GM12864 (cell line): Measurements from ENCODE around the gene ARHGAP19.

Experiments
- DNase-seq: peaks from one replicate; pipeline ENCODE4 v3.0.0-alpha.2; 2011; ENCODE audit warnings: low read depth
- H3K4me3 ChIP-seq: 2 replicates; pipeline ENCODE4 v1.5.1; 2011; ENCODE audit warnings: mild to moderate bottlenecking, low read depth, low read length, control low read depth
- CTCF ChIP-seq: IDR thresholded peaks from 2 replicates; pipeline ENCODE4 v1.5.1; 2011; ENCODE audit warnings: low read depth, mild to moderate bottlenecking, moderate library complexity, low read length, control low read depth, inconsistent platforms; ENCODE audit errors: missing control alignments

ARHGAP19 gene

GRCh38 chr10:97311111-97311626, 18.7 kb upstream of the ARHGAP19 start:
- TF ChIP-seq CTCF = no peak
- no peak overlapping the region for H3K4me3 ChIP-seq
- DNase-seq = no peak

DNA sequence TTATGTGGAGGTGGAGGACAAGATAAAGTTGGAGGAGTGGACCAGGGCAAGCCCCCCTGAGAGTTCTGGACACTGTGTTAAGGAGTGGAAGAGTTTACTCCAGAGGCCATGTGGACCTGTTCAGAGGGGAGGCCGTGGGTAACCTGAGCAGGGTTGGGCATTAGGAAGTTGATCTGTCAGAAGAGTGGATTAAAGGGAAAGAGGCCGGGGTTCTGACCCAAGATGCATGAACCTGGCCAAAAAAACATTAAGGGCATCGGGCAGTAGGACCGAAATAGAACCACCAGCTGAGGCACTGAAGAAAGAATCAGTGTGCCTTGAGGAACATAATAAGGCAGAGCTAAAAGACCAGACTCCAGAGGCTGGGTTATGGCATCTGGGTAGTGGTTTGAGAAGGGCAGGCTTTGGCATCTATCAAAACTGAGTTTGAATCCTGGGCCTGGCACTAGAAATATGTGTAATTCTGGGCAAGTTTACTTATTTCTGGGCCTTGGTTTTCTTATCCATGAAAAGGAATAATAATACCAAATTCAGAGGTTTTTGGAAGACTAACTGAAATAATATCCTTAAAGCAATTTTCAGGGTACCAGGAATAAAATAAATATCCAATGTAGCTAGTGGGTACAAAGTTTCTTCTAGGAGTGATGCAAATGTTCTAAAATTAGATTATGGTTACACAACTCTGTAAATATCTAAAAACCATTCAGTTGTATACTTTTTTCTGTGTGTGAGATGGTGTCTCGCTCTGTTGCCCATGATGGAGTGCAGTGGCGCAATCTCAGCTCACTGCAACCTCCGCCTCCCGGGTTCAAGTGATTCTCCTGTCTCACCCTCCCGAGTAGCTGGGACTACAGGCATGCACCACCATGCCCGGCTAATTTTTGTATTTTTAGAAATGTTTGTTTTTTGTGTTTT, 15.7 kb upstream of the ARHGAP19 start:
- H3K4me3 ChIP-seq = no peak overlapping the region
- no peak for TF ChIP-seq CTCF
- no peak for DNase-seq

DNA sequence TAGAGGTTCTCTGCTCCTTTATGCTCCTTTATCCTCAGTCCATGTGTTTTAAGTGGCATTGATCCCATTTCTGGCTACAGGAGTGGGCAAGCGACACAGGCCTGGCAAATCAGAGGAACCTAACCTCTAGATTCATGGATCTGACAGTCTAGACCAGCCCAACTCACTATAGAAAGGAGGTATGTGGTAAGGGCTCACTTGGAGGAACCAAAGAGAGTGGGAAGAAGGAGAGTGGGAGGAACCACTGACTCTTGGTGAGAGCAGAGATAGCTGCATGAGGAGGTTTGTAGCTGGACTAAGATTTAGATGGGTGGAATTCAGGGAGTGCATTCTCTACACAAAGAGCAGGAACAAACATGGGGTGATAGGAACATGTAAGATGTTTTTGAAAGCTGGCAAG, 15.0 kb upstream of the ARHGAP19 start:
- DNase-seq = no peak
- no peak for TF ChIP-seq CTCF
- H3K4me3 ChIP-seq = no peak overlapping the region

- TF ChIP-seq CTCF = no peak
- DNase-seq = no peak
These were observed 9.8 kb upstream of the ARHGAP19 start for GRCh38 chr10:97302088-97302791.

DNA sequence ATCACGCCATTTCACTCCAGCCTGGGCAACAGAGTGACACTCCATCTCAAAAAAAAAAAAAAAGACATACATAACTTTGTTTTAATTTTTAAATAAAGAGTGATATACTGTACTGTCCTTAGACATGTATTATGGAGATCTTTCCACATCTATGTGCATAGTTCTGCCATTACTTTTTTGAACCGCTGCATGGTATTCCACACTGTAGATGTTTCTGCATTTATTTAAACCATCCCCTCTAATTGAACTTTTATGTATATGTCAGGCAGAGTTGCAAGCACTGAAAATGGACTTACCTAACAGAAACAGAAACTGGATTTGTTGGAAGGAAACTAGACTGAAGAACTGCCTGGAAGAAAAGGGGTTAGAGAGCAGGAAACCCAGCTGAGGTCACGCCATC, 8.5 kb upstream of the ARHGAP19 start:
- no peak overlapping the region for H3K4me3 ChIP-seq
- TF ChIP-seq CTCF = no peak
- no peak for DNase-seq

More at GRCh38 chr10:97302088-97302791, 9.8 kb upstream of the ARHGAP19 start:
- H3K4me3 ChIP-seq = no peak overlapping the region

- no peak overlapping the region for H3K4me3 ChIP-seq
- no peak for TF ChIP-seq CTCF
- no peak for DNase-seq
These were observed 5.8 kb upstream of the ARHGAP19 start for GRCh38 chr10:97298223-97298571.
